NK-92 treated with Interleukin-12 subunit alpha and Interleukin-12 subunit beta, amount 100 ng/mL, for 24 hours (cell line): ENCODE results near the gene EIF3I.
"Not testable (repeated sequence)": the region's sequence is repeated elsewhere in the genome, so short reads cannot be mapped to it uniquely, and the experiment has no call there.

Experiments
- DNase-seq: peaks from one replicate; lab custom pipeline; 2025; lab: John Stamatoyannopoulos, UW

EIF3I gene

GRCh38 chr1:32232558-32233304 lies 10.5 kb downstream of the EIF3I start:
- no peak for DNase-seq

- DNase-seq, result no peak
Measured at GRCh38 chr1:32234792-32235191, 12.6 kb downstream of the EIF3I start.

- no peak for DNase-seq
Measured at GRCh38 chr1:32239337-32239736, 17.1 kb downstream of the EIF3I start.

- no peak for DNase-seq
Measured at GRCh38 chr1:32239790-32240139, 17.6 kb downstream of the EIF3I start.

GRCh38 chr1:32240140-32240951 lies 18.1 kb downstream of the EIF3I start:
- DNase-seq, result no peak

- no peak for DNase-seq
Measured at GRCh38 chr1:32241001-32241763, 19.0 kb downstream of the EIF3I start.

- no peak for DNase-seq
Measured at GRCh38 chr1:32242341-32242851, 20.2 kb downstream of the EIF3I start.

- no peak for DNase-seq
Measured at GRCh38 chr1:32246888-32247273, 24.7 kb downstream of the EIF3I start, which contains the start of gene FAM167B. Gene FAM167B, plus strand, starts transcription at chr1:32247222. Its CDS starts 200 bp downstream, at chr1:32247422.

GRCh38 chr1:32247452-32247851 lies 25.2 kb downstream of the EIF3I start:
- DNase-seq, result no peak

- no peak for DNase-seq
Measured at GRCh38 chr1:32247983-32248889, 26.0 kb downstream of the EIF3I start.

GRCh38 chr1:32249831-32250525 lies 27.8 kb downstream of the EIF3I start:
- peak; percentile 84 for DNase-seq

- peak; percentile 34 for DNase-seq
Measured at GRCh38 chr1:32250893-32251716, 28.9 kb downstream of the EIF3I start, which contains the start of gene LCK. Gene LCK, plus strand, starts transcription at chr1:32251265. Its CDS starts 23,065 bp downstream, at chr1:32274330.

GRCh38 chr1:32255072-32256071 lies 33.2 kb downstream of the EIF3I start:
- no peak for DNase-seq

GRCh38 chr1:32256473-32257226 lies 34.4 kb downstream of the EIF3I start:
- no peak for DNase-seq

GRCh38 chr1:32257227-32257508 lies 35.0 kb downstream of the EIF3I start:
- DNase-seq, result no peak

- DNase-seq, result not testable (repeated sequence)
Measured at GRCh38 chr1:32263236-32263593, 41.0 kb downstream of the EIF3I start.

- no peak for DNase-seq
Measured at GRCh38 chr1:32263744-32264143, 41.5 kb downstream of the EIF3I start.

GRCh38 chr1:32265846-32266245 lies 43.6 kb downstream of the EIF3I start:
- DNase-seq, result no peak
